Prostate gland (tissue), 2 donors: ENCODE results near the gene PRX. TPM values are rescaled to one million over a fixed set of nuclear protein-coding genes. Genes with fewer than 3 reads are reported as not detected.
"Not testable (repeated sequence)": the region's sequence is repeated elsewhere in the genome, so short reads cannot be mapped to it uniquely, and the experiment has no call there.

Experiments used
- DNase-seq: peaks from one replicate; pipeline ENCODE4 v3.0.0-alpha.2; 2019; ENCODE audit warnings: low spot score
- H3K27ac ChIP-seq, 2 donors: fragments of 200-600 bp; sonication (generic); 2 replicates each; pipeline ENCODE4 v1.5.1; 2017 to 2019
- H3K27me3 ChIP-seq: fragments of 200-600 bp; sonication (generic); replicated peaks from 2 replicates; pipeline ENCODE4 v1.5.1; 2019; ENCODE audit not compliant: insufficient read depth
- H3K36me3 ChIP-seq, 2 donors: fragments of 200-600 bp; sonication (generic); 1 replicate in 1 of 2; 2 replicates in 1 of 2; pipeline versions ENCODE4 v1.5.1 to v1.8.1; 2017 to 2019
- H3K4me1 ChIP-seq: fragments of 200-600 bp; sonication (generic); replicated peaks from 2 replicates; pipeline ENCODE4 v1.5.1; 2019
- H3K4me3 ChIP-seq, 2 donors: fragments of 200-600 bp; sonication (generic); 2 replicates each; pipeline ENCODE4 v1.5.1; 2017 to 2019
- H3K9me3 ChIP-seq: fragments of 200-600 bp; sonication (generic); 2 replicates; pipeline ENCODE4 v1.5.1; 2017
- POLR2A ChIP-seq: fragments of 450-650 bp; IDR thresholded peaks from one replicate; pipeline ENCODE4 v1.6.1; 2016; ENCODE audit warnings: antibody characterized with exemption, mild to moderate bottlenecking
- POLR2AphosphoS5 ChIP-seq: sonication (generic); formaldehyde crosslinking; IDR thresholded peaks from one replicate; pipeline ENCODE4 v1.6.1; 2017; ENCODE audit warnings: antibody characterized with exemption
- WGBS: methylation state at CpG from one replicate; pipeline ENCODE4 v1.1.5; 2018; 5-methylcytosine and 5-hydroxymethylcytosine counted together
- intact Hi-C: fragments of 100-400 bp; cut with DNase I; formaldehyde crosslinking; loops from one replicate; pipeline ENCODE4 v1.14.2; 2022
- total RNA-seq, 2 donors: library from RNA; depleted of rRNA; stranded (reverse); fragments of >200 nt; gene quantifications; one replicate each; pipeline ENCODE4 v1.1.0, GENCODE V29; 2016
- TF ChIP-seq, protein P1 (sequence below), 4 experiments: fragments of 200-600 bp in 2 of 4; fragments of 450-650 bp in 2 of 4; sonication (generic) in 2 of 4; IDR thresholded peaks; 1 replicate in 3 of 4; 2 replicates in 1 of 4; pipeline ENCODE4 v1.5.1; 2016 to 2019; ENCODE audit warnings: antibody characterized with exemption in 4 of 4, mild to moderate bottlenecking in 2 of 4, moderate library complexity in 2 of 4

Gene PRX
- total RNA-seq, 2 donors from 2014 or later: 4.1 to 10.7 TPM

DNA sequence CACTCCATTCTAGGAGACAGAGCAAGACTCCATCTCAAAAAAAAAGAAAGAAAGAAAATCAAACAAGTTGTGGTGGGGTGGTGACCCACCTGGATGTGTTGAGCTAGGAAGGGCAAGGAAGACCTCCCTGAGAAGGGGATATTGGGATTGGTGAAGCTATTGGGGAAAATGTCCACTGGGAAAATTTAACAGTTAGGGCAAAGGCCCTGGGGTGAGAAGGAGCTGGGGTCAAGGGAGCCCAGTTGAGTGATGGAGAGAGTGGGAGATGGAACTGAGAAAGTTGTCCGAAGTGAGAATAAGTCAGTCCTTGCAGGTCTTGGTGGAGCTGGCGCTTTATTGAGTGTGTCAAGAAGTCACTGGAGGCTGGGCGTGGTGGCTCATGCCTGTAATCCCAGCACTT is 25.1 kb upstream of the PRX start:
- Histone ChIP-seq H3K36me3 (peaks cover 0 to 9% of the 10 kb centered on the region in 2 donors), H3K4me1 (peaks cover 16% of the 10 kb centered on the region), H3K9me3 (no peaks in the 10 kb centered on the region), H3K4me3 (no peak overlapping the region), H3K27me3 (no peaks in the 10 kb centered on the region), H3K27ac (no peak overlapping the region)
- DNase-seq: no peak
- intact Hi-C loops: no loop called here
- 100% methylated on average over 3 of the region's 3 CpGs for WGBS
- TF ChIP-seq, protein P1, sequence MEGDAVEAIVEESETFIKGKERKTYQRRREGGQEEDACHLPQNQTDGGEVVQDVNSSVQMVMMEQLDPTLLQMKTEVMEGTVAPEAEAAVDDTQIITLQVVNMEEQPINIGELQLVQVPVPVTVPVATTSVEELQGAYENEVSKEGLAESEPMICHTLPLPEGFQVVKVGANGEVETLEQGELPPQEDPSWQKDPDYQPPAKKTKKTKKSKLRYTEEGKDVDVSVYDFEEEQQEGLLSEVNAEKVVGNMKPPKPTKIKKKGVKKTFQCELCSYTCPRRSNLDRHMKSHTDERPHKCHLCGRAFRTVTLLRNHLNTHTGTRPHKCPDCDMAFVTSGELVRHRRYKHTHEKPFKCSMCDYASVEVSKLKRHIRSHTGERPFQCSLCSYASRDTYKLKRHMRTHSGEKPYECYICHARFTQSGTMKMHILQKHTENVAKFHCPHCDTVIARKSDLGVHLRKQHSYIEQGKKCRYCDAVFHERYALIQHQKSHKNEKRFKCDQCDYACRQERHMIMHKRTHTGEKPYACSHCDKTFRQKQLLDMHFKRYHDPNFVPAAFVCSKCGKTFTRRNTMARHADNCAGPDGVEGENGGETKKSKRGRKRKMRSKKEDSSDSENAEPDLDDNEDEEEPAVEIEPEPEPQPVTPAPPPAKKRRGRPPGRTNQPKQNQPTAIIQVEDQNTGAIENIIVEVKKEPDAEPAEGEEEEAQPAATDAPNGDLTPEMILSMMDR (IDR thresholded peaks at IDR 0.05): no peak
- no peak for TF ChIP-seq POLR2A
- TF ChIP-seq POLR2AphosphoS5: no peak

DNA sequence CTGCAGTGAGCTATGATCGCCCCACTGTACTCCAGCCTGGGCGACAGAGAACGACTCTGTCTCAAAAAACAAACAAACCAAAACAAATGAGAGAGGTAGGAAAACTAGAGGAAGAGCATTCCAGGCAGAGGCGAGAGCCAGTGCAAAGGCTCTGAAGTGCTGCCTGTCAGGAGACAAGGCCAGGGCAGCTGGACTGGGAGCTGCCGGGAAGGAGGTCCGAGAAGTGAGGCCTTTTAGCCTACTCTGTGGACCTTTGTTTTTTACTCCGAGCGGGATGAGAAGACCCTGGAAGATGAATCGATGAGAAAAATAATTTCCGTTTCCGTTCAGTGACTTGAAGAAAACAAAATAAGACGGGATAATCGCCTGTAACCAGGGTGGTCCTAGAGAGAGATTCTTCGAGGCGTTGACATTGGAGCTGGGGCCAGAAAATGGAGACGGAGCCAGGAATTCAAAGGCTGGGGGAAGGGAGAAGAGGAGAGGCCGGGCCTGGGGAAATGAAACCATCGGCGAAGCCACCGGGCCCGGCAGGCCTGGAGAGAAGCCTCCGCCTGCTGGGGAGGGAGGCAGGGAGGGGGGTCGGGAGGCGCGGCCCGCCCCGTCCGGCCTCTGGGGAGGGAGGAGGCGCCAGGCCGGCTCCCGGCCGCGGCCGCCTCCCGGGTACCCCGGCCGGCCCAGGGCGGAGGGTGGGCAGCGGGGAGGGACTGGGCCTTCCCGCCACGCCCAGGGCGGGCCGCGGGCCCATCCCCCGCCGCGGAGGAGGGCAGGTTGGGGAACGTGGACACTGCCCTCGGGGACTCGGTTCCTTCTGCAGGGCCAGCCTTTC is 20.4 kb upstream of the PRX start:
- peak overlapping the region; percentile 93 to 98 for H3K27ac ChIP-seq
- TF ChIP-seq, protein P1 (IDR thresholded peaks at IDR 0.05): peak in 2 of 4 experiments; percentile 17 to 22
- TF ChIP-seq POLR2AphosphoS5 (peak; percentile 68), POLR2A (peak; percentile 51)
- peak; percentile 89 for DNase-seq
- H3K27me3 ChIP-seq: no peaks in the 10 kb centered on the region
- peak overlapping the region; percentile 32 to 36 for H3K4me3 ChIP-seq
- H3K36me3 ChIP-seq: no peaks in the 10 kb centered on the region
- under 1% methylated on average over 26 of the region's 50 CpGs for WGBS
- no peaks in the 10 kb centered on the region for H3K9me3 ChIP-seq
- intact Hi-C loops: no loop called here
- H3K4me1 ChIP-seq: no peaks in the 10 kb centered on the region

DNA sequence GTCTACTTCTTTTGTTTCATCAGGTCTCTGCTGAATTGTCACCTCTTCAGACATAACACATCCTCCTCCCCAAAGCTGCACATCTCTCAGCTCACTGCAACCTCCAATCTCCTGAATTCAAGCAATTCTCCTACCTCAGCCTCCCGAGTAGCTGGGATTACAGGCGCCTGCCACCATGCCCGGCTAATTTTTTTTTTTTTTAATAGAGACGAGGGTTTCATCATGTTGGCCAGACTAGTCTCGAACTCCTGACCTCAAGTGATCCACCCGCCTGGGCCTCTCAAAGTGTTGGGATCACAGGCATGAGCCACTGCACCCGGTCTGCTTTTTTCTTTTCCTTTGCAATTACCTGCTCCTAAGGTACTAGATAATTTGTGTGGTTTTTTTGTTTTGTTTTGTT is 19.6 kb upstream of the PRX start:
- H3K4me3 ChIP-seq: peak overlapping the region; percentile 32 to 36
- H3K36me3 ChIP-seq, H3K27me3 ChIP-seq, intact Hi-C loops, H3K4me1 ChIP-seq, H3K9me3 ChIP-seq, DNase-seq: not testable (repeated sequence)
- WGBS: 34% methylated on average over 7 of the region's 7 CpGs
- peak overlapping the region; percentile 93 to 98 for H3K27ac ChIP-seq

DNA sequence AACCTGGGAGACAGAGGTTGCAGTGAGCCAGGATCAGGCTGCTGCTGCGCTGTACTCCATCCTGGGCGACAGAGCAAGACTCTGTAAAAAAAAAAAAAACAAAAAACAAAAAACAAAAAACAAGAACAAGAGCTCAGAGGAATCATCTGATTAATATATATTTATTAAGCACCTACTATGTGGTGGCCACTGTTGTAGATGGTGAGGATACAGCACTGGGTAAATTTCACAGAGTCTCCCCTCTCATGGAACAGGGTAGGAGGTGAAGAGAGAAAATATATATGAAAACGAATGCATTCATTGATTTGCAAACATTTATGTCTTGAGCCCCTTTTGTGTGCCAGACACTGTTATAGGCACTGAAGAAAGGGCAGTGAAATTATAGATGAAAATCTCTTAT is 18.5 kb upstream of the PRX start:
- 91% methylated on average over 3 of the region's 3 CpGs for WGBS
- DNase-seq: no peak

DNA sequence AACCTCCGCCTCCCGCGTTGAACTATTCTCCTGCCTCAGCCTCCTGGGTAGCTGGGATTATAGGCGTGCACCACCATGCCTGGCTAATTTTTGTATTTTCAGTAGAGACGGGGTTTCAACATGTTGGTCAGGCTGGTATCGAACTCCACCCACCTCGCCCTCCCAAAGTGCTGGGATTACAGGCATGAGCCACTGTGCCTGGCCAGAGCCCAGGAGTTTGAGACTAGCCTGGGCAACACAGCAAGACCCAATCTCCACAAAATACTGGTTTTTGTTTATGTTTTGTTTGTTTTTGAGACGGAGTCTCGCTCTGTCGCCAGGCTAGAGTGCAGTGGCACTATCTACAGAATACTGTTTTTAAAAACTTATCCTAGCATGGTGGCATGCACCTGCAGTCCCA is 17.1 kb upstream of the PRX start:
- H3K36me3 ChIP-seq, H3K4me1 ChIP-seq, H3K4me3 ChIP-seq, H3K9me3 ChIP-seq, H3K27me3 ChIP-seq, H3K27ac ChIP-seq, DNase-seq, intact Hi-C loops: not testable (repeated sequence)
- 94% methylated on average over 10 of the region's 10 CpGs for WGBS

More for the DNA sequence above, 18.5 kb upstream of the PRX start:
- peak overlapping the region; percentile 93 to 98 for H3K27ac ChIP-seq
- no peaks in the 10 kb centered on the region for H3K36me3 ChIP-seq
- no peaks in the 10 kb centered on the region for H3K27me3 ChIP-seq
- H3K4me1 ChIP-seq: no peaks in the 10 kb centered on the region
- H3K4me3 ChIP-seq: no peak overlapping the region
- TF ChIP-seq POLR2A: no peak
- intact Hi-C loops: no loop called here
- H3K9me3 ChIP-seq: no peaks in the 10 kb centered on the region

DNA sequence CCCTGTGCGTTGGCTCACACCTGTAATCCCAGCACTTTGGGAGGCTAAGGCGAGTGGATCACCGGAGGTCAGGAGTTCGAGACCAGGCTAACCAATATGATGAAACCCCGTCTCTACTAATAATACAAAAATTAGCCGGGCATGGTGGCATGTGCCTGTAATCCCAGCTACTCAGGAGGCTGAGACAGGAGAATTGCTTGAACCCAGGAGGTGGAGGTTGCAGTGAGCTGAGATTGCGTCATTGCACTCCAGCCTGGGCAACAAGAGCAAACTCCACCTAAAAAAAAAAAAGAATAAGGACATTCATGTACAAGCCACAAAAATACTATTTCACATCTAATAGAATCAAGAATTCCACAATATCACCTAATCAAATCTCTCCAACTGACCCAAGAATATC is 15.0 kb upstream of the PRX start:
- not testable (repeated sequence) for DNase-seq, H3K9me3 ChIP-seq, H3K4me3 ChIP-seq, H3K27ac ChIP-seq, H3K36me3 ChIP-seq, H3K27me3 ChIP-seq, H3K4me1 ChIP-seq
- WGBS: 93% methylated on average over 7 of the region's 7 CpGs
- intact Hi-C loops: loop anchor here (5.0 kb wide), 1 partner anchor 81 kb away; the partner anchor contains the start of genes C19orf47 and PLD3
